Thyroid gland (tissue), 4 donors: ENCODE results near the gene FAM89B. TPM values are rescaled to one million over a fixed set of nuclear protein-coding genes. Genes with fewer than 3 reads are reported as not detected.

Experiments
- DNase-seq, 2 donors: peaks; one replicate each; pipeline ENCODE4 v3.0.0-alpha.2; 2019
- H3K27ac ChIP-seq, 3 donors: fragments of 200-600 bp; sonication (generic); 1 replicate in 2 of 3; 2 replicates in 1 of 3; pipeline ENCODE4 v1.5.1; 2016 to 2019; ENCODE audit warnings: mild to moderate bottlenecking in 1 of 3, moderate library complexity in 1 of 3
- H3K27me3 ChIP-seq: fragments of 200-600 bp; sonication (generic); one replicate; pipeline ENCODE4 v1.5.1; 2019
- H3K36me3 ChIP-seq, 2 donors: fragments of 200-600 bp; sonication (generic); one replicate each; pipeline ENCODE4 v1.5.1; 2016 to 2019
- H3K4me1 ChIP-seq, 2 donors: fragments of 200-600 bp; sonication (generic); one replicate each; pipeline ENCODE4 v1.5.1; 2017 to 2019
- H3K4me3 ChIP-seq, 3 donors: fragments of 200-600 bp; sonication (generic); replicated peaks in 1 of 3; 1 replicate in 2 of 3; 2 replicates in 1 of 3; pipeline ENCODE4 v1.5.1; 2016; ENCODE audit warnings: mild to moderate bottlenecking in 1 of 3
- H3K9me3 ChIP-seq: fragments of 200-600 bp; sonication (generic); one replicate; pipeline ENCODE4 v1.5.1; 2017
- CTCF ChIP-seq, 6 experiments: fragments of 200-600 bp in 3 of 6; fragments of 450-650 bp in 3 of 6; sonication (generic) in 3 of 6; IDR thresholded peaks; one replicate each; pipeline ENCODE4 v1.5.1; 2016 to 2019; ENCODE audit warnings: antibody characterized with exemption in 6 of 6, mild to moderate bottlenecking in 2 of 6, inconsistent platforms in 1 of 6, moderate library complexity in 1 of 6
- POLR2A ChIP-seq, 2 donors: fragments of 450-650 bp; IDR thresholded peaks; one replicate each; pipeline ENCODE4 v1.6.1; 2017; ENCODE audit warnings: antibody characterized with exemption in 2 of 2, mild to moderate bottlenecking in 2 of 2, moderate library complexity in 1 of 2
- WGBS, 2 donors: methylation state at CpG; one replicate each; pipeline ENCODE4 v1.1.5; 2017; 5-methylcytosine and 5-hydroxymethylcytosine counted together
- intact Hi-C: fragments of 100-400 bp; cut with DNase I; formaldehyde crosslinking; loops from one replicate; pipeline ENCODE4 v1.15.1; 2023
- total RNA-seq, 4 donors: library from RNA; depleted of rRNA; stranded (reverse); fragments of >200 nt; gene quantifications; one replicate each; pipeline ENCODE4 v1.2.3, GENCODE V29; 2016

FAM89B gene
- total RNA-seq, 4 donors from 2014 or later, result 26.9 to 55.5 (median 43.2) TPM

DNA sequence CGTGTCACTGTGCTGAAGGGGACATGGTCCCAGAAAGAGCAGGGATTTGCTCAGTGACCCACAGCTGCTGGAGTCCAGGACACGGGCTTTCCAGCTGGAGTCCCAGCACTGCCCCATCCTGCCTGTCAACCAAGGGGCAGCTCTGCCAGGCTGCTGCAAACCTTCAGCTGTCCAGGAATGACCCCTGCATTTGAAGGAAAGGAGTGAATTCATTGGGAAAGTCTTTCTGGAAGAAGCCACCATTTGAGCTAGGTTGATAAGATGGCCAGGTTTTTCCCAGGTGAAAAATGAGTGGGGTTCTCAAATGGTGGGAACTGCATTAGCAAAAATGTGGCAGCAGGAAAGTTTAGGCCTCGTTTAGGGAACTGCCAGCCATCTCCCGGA, 13.9 kb downstream of the FAM89B start:
- Histone ChIP-seq H3K4me1 (peaks cover 0 to 23% of the 10 kb centered on the region in 2 donors), H3K4me3 (no peak overlapping the region), H3K9me3 (no peaks in the 10 kb centered on the region), H3K27me3 (no peaks in the 10 kb centered on the region), H3K36me3 (no peaks in the 10 kb centered on the region), H3K27ac (no peak overlapping the region)
- 82 to 93% methylated on average over 3 to 4 of the region's 4 CpGs for WGBS, 2 donors
- no peak for TF ChIP-seq CTCF (IDR thresholded peaks at IDR 0.05)
- no peak for TF ChIP-seq POLR2A (IDR thresholded peaks at IDR 0.05)
- intact Hi-C loops, result no loop called here
- DNase-seq, result no peak

DNA sequence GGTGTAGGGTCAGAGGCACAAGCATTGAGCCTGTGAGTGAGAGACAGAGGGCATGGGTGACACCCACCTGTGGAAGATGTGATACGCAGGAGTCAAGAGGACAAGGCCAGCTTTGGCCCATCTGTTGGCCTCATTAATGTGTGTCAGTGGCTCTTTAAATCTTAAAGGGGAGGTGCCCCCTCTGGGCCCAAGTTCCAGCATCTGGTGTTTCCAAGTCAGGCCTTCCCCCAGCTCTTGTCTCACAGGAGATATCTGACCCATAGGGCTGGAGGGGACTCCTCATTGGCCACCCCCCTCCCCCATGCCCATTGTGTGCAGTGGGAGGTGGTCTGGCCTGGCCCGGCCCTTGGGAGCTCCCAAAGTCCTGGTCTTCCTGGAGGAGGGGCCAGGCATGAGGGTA, 14.3 kb downstream of the FAM89B start:
- TF ChIP-seq CTCF (IDR thresholded peaks at IDR 0.05) (no peak), POLR2A (IDR thresholded peaks at IDR 0.05) (no peak)
- Histone ChIP-seq H3K4me3 (no peak overlapping the region), H3K27ac (peak overlapping the region in 1 of 3 donors; percentile 30), H3K4me1 (peaks cover under 1 to 23% of the 10 kb centered on the region in 2 donors), H3K27me3 (no peaks in the 10 kb centered on the region), H3K9me3 (no peaks in the 10 kb centered on the region), H3K36me3 (no peaks in the 10 kb centered on the region)
- intact Hi-C loops, result no loop called here
- no peak for DNase-seq
- WGBS, 2 donors, result 90 to 94% methylated on average over 1 to 2 of the region's 2 CpGs

DNA sequence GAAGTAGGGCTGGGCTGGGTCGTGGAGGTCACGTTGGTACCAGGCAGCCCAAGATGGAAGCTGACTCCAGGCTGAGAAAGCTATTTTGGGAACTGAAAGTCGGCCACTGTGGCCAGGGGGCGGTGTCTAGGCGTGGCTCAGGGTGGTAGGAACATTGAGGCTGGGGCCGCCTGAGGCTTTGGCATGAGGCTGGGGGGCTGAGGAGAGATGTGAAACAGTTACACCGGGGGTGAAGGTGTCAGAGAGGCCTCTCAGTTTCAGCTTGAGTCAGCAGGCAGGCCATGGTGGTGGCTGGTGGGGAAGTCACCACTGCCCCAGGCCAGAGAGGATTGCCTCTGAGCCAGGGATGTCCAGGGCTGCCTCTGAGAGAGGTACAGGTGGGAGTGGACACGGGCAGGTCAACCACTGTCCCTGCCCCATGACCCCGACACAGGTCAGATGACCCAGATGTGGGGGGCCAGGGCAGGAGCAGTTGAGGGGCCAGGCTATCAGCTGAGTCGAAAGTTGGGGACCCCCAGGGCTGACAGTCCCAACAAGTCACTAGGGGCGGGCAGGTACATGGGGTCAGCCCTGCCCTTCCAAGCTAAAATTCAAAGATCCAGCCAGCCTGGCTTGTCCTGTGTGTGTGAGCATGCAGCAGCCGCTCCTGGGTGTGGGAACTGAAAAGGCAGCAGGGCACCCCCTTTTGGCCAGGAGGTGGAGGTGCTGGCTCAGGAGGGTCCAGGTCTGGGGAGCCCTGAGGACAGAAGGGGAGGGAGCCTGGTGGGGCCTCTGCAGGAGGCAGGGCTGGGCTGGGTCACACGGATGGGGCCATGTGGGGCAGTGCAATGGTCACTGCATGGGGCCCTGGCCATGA, 16.1 kb downstream of the FAM89B start:
- 54 to 71% methylated on average over 10 to 11 of the region's 13 CpGs for WGBS, 2 donors
- peaks cover 4 to 23% of the 10 kb centered on the region in 2 donors for H3K4me1 ChIP-seq
- TF ChIP-seq CTCF (IDR thresholded peaks at IDR 0.05) (peak in 5 of 6 experiments; percentile 28 to 52 (median 41)), POLR2A (IDR thresholded peaks at IDR 0.05) (no peak)
- DNase-seq, result peak; percentile 54 to 57
- H3K27me3 ChIP-seq, result no peaks in the 10 kb centered on the region
- H3K27ac ChIP-seq, result no peak overlapping the region
- H3K9me3 ChIP-seq, result no peaks in the 10 kb centered on the region
- H3K4me3 ChIP-seq, result no peak overlapping the region
- no peaks in the 10 kb centered on the region for H3K36me3 ChIP-seq
- intact Hi-C loops, result no loop called here

GRCh38 chr11:65589444-65590239, 17.3 kb downstream of the FAM89B start:
- H3K4me3 ChIP-seq, result no peak overlapping the region
- H3K27me3 ChIP-seq, result no peaks in the 10 kb centered on the region
- H3K27ac ChIP-seq, result no peak overlapping the region
- H3K9me3 ChIP-seq, result no peaks in the 10 kb centered on the region
- no peak for TF ChIP-seq POLR2A (IDR thresholded peaks at IDR 0.05)
- no peak for TF ChIP-seq CTCF (IDR thresholded peaks at IDR 0.05)
- H3K36me3 ChIP-seq, result no peaks in the 10 kb centered on the region
- WGBS, 2 donors, result 64 to 84% methylated on average over 8 to 9 of the region's 9 CpGs
- intact Hi-C loops, result no loop called here
- peaks cover 4 to 21% of the 10 kb centered on the region in 2 donors for H3K4me1 ChIP-seq
- no peak for DNase-seq
